Measurements from ENCODE around the gene CDC14A. TPM values are rescaled to one million over a fixed set of nuclear protein-coding genes. Genes with fewer than 3 reads are reported as not detected.
A peak's percentile ranks its signal among the peaks of the same experiment; 100 is the strongest.
"Not testable (repeated sequence)": the region's sequence is repeated elsewhere in the genome, so short reads cannot be mapped to it uniquely, and the experiment has no call there.

The CDC14A gene
- polyA plus RNA-seq, 6 donors from 2014 or later = 6.1 to 17.1 (median 14.4) TPM

DNA sequence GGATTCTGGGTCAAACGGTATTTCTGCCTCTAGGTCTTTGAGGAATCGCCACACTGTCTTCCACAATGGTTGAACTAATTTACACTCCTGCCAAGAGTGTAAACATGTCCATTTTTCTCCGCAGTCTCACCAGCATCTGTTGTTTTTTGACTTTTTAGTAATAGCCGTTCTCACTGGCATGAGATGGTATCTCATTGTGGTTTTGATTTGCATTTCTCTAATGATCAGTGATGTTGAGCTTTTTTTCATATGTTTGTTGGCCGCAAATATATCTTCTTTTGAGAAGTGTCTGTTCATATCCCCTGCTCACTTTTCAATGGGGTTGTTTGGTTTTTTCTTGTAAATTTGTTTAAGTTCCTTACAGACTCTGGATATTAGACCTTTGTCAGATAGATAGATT, 53.6 kb downstream of the CDC14A start:
- H3K27ac Mint-ChIP-seq = peak overlapping the region in 1 of 6 donors; percentile 10
- ATAC-seq (ENCODE audit: low read depth in 2 of 2); H3K27me3 Mint-ChIP-seq; H3K4me3 Mint-ChIP-seq; H3K9me3 Mint-ChIP-seq; DNase-seq; H3K36me3 Mint-ChIP-seq: not testable (repeated sequence)
- peaks cover 18 to 31% (median 22%) of the 10 kb centered on the region in 3 donors for H3K4me1 Mint-ChIP-seq

DNA sequence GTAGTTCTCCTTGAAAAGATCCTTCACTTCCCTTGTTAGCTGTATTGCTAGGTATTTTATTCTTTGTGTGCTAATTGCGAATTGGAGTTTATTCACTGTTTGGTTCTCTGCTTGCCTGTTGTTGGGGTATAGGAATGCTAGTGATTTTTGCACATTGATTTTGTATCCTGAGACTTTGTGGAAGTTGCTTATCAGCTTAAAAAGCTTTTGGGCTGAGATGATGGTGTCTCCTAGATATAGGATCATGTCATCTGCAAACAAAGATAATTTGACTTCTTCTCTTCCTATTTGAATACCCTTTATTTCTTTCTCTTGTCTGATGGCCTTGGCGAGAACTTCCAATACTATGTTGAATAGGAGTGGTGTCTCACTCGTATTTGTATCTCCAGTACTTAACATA, 55.1 kb downstream of the CDC14A start:
- Mint-ChIP-seq H3K36me3 (peaks cover 8 to 12% of the 10 kb centered on the region in 2 donors), H3K4me1 (peaks cover 29 to 38% (median 31%) of the 10 kb centered on the region in 3 donors)
- H3K27ac Mint-ChIP-seq; DNase-seq; H3K9me3 Mint-ChIP-seq; H3K27me3 Mint-ChIP-seq; ATAC-seq (ENCODE audit: low read depth in 2 of 2); H3K4me3 Mint-ChIP-seq: not testable (repeated sequence)

DNA sequence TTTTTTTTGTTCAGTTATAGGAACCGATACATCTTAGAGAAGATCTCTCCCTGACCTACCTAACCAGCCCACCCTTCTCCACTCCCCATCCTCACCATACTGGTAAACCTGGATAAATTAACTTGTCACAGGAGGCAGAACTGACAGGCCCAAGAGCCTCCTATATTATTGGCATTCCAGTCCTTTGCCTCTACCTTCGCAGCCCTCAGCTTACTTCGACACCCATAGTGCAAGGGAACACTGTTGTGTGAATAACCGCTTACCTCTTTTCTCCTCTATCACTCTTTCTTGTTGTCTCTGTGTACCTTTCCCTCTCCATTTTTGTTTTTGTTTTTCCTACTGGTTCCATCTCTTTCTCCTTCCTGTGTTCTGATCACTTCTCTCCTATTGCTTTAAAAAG, 58.7 kb downstream of the CDC14A start:
- Mint-ChIP-seq H3K9me3 (peaks cover 0 to 2% (median 0%) of the 10 kb centered on the region in 7 donors), H3K27me3 (no peaks in the 10 kb centered on the region), H3K27ac (peak overlapping the region in 3 of 6 donors; percentile 5 to 40 (median 24)), H3K4me1 (peaks cover 17 to 25% (median 18%) of the 10 kb centered on the region in 3 donors), H3K36me3 (peaks cover 2 to 12% of the 10 kb centered on the region in 2 donors), H3K4me3 (peak overlapping the region in 1 of 8 donors; percentile 11)
- DNase-seq (no peak), ATAC-seq (ENCODE audit: low read depth in 2 of 2) (no peak)

DNA sequence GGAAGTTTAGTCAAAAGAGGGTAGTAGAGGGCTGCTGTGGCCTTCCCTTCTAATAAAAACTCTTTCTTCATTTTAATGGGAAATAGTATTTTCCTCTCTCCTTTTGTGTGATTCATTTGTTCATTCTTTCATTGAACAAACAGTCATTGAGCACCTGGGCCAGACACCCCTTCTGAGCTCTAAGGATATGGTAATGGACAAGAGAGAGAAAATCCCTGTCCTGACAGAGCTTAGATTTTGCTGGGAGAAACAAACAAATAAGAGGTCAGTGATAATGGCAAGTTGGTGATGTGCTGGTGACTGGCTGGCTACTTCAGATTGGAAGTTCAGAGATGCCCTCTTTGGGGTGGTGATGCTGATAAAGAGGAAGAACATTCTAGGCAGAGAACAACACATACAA, 59.3 kb downstream of the CDC14A start:
- peaks cover 14 to 21% (median 17%) of the 10 kb centered on the region in 3 donors for H3K4me1 Mint-ChIP-seq

DNA sequence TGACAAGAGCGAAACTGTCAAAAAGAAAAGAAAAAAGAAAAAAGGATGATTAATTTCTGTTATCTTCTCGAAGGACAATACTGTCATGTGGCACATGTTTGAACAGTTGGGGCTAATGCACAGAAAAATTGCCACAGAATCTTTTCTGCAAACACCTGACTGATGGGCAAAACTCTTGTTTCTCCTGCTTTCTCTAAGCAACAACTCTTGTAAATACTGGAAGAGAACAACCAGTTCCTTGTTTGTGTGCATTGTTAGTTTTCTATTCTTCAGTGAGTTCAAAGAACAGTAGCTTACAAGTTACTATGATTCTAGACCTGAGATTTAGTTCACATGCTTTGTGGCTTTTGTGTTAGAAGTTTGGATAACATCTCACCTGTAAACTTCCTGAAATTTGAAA, 60.7 kb downstream of the CDC14A start:
- Mint-ChIP-seq H3K9me3 (peaks cover 0 to 3% (median 0%) of the 10 kb centered on the region in 7 donors), H3K27ac (no peak overlapping the region), H3K27me3 (no peaks in the 10 kb centered on the region), H3K36me3 (peaks cover 12 to 13% of the 10 kb centered on the region in 2 donors), H3K4me1 (peaks cover 17 to 21% (median 17%) of the 10 kb centered on the region in 3 donors), H3K4me3 (no peak overlapping the region)
- no peak for ATAC-seq (ENCODE audit: low read depth in 2 of 2)
- DNase-seq = no peak

More for the DNA sequence above, 59.3 kb downstream of the CDC14A start:
- ATAC-seq (ENCODE audit: low read depth in 2 of 2) = no peak
- Mint-ChIP-seq H3K36me3 (peaks cover 7 to 12% of the 10 kb centered on the region in 2 donors), H3K27ac (peak overlapping the region in 3 of 6 donors; percentile 24 to 75 (median 40)), H3K9me3 (peaks cover 0 to 2% (median 0%) of the 10 kb centered on the region in 7 donors), H3K27me3 (no peaks in the 10 kb centered on the region), H3K4me3 (no peak overlapping the region)
- no peak for DNase-seq

DNA sequence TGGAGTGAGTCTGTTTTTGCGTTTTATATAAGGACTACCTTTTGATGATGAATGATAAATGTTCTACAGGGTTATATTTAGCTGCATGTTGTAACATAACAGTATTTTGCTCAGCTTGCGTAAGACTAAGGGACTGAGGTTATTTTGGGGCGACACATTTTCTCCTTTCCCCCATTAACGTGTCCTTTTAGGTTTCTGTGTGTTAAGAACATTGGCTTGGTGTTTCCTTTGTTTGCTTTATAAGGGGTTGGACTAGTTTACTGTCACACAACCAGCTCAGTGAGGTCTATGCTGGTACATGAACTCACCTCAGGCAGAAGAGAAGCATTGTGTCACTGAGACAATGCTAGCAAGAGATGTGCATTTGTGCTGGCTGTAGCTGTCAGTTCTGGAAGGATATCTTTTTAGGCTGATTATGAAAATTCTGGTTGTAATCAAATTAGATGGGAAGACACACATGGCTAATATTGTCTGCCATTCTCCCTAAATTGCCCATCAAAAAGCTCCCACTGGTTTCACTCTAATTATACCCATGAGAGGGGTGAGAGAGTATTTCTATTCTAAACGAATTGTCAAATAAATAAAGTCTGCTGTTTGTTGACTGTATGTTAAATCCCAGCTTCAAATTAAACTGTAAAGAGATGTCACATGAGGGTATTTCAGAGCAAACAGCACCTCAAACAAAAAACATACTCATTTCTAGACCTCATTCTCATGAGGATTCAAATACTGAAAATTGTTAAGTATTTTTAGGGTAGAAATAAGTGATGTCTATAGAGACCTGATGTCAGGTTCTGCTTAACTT, 62.6 kb downstream of the CDC14A start:
- DNase-seq (no peak), ATAC-seq (ENCODE audit: low read depth in 2 of 2) (no peak)
- Mint-ChIP-seq H3K27me3 (no peaks in the 10 kb centered on the region), H3K4me3 (no peak overlapping the region), H3K4me1 (peaks cover 17 to 26% (median 19%) of the 10 kb centered on the region in 3 donors), H3K36me3 (peaks cover 4 to 17% of the 10 kb centered on the region in 2 donors), H3K27ac (peak overlapping the region in 2 of 6 donors; percentile 14 to 53), H3K9me3 (peaks cover 0 to 2% (median 0%) of the 10 kb centered on the region in 7 donors)

DNA sequence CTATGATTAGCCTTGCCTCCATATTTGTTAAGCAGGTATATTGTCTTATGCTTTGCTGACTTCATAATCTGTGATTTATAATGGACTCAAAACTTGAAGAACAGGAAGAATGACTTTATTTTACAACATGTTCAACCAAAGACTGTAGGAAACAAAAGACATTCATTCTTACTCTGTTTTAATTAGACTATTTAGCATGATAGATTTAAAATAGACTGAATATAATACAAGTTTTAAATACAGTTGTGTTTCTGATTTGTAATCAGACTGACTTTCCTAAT, 63.1 kb downstream of the CDC14A start:
- peaks cover 4 to 17% of the 10 kb centered on the region in 2 donors for H3K36me3 Mint-ChIP-seq
- no peak for ATAC-seq (ENCODE audit: low read depth in 2 of 2)
- H3K4me3 Mint-ChIP-seq = no peak overlapping the region
- peaks cover 17 to 26% (median 19%) of the 10 kb centered on the region in 3 donors for H3K4me1 Mint-ChIP-seq
- no peak overlapping the region for H3K27ac Mint-ChIP-seq
- no peaks in the 10 kb centered on the region for H3K27me3 Mint-ChIP-seq
- DNase-seq = no peak
- peaks cover 0 to 2% (median 0%) of the 10 kb centered on the region in 7 donors for H3K9me3 Mint-ChIP-seq

DNA sequence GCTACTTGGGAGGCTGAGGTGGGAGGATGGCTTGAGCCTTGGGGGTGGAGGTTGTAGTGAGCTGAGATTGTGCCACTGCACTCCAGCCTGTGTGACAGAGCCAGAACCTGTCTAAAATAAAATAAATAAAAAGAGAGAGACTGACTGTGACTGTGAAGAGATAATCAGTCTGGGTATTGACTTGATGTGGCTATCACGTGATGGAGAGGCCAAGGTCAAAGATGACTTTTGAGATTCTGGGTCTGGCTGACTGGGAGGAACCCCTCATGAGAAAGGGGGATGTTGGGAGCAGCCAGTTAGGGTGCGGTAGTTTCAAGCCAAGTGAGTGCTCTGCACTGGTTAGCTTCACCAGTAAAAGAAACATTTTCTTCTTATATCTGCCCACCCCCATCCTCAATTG, 66.8 kb downstream of the CDC14A start:
- peaks cover 13 to 24% (median 20%) of the 10 kb centered on the region in 3 donors for H3K4me1 Mint-ChIP-seq
- DNase-seq (no peak), ATAC-seq (ENCODE audit: low read depth in 2 of 2) (no peak)
- H3K9me3 Mint-ChIP-seq = peaks cover 0 to 2% (median 0%) of the 10 kb centered on the region in 7 donors
- no peaks in the 10 kb centered on the region for H3K27me3 Mint-ChIP-seq
- H3K4me3 Mint-ChIP-seq = no peak overlapping the region
- H3K36me3 Mint-ChIP-seq = peaks cover 3 to 17% of the 10 kb centered on the region in 2 donors
- peak overlapping the region in 2 of 6 donors; percentile 20 to 59 for H3K27ac Mint-ChIP-seq

DNA sequence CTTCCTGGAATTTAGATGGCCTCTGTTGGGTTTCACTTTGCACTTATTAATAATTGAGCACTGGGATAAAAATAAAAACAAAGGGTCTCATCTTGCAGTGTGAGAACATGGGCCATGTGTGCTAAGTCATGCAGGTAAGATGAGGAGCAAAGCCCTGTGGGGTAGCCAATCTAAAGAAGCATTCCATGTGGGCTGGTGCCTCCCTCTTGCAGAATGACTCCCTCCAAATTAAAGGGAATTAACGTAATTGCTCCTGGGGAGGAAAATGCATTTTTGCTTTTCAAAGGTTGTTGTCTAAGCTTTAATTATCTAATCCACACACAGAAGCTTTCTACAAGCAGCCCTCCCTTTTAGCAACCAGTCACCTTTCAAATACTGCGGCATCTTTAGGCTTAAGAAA, 69.8 kb downstream of the CDC14A start:
- no peaks in the 10 kb centered on the region for H3K27me3 Mint-ChIP-seq
- peaks cover 14 to 25% (median 25%) of the 10 kb centered on the region in 3 donors for H3K4me1 Mint-ChIP-seq
- peaks cover 8 to 9% of the 10 kb centered on the region in 2 donors for H3K36me3 Mint-ChIP-seq
- H3K9me3 Mint-ChIP-seq = peaks cover 0 to 2% (median 0%) of the 10 kb centered on the region in 7 donors
- no peak overlapping the region for H3K4me3 Mint-ChIP-seq
- H3K27ac Mint-ChIP-seq = no peak overlapping the region
- ATAC-seq (ENCODE audit: low read depth in 2 of 2) (no peak), DNase-seq (no peak)

DNA sequence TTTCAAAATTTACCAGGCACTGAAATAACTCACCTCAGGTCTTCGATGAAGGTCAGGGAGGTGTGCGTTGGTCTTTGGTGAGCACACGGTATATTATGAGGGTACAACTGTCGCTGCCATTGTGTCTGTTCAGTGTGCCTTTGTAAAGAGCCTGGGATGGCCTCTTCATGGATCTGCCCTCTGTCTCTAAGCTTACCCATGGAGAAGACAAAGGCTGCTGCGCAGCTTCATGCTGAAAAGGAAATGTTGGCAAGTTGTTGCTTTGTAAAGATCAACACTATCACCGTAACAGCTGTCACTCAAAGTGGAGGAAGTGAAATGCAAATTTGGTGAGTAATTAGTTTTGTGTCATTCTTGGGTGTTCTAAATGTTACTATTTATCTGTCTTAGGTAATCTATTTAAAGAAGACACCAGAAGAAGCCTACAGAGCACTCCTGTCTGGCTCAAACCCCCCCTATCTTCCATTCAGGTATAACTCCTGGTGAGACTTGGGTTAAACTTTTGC, 71.6 kb downstream of the CDC14A start:
- Mint-ChIP-seq H3K4me1 (peaks cover 13 to 24% (median 14%) of the 10 kb centered on the region in 3 donors), H3K9me3 (no peaks in the 10 kb centered on the region), H3K27ac (peak overlapping the region in 5 of 6 donors; percentile 7 to 75 (median 34)), H3K27me3 (no peaks in the 10 kb centered on the region), H3K4me3 (no peak overlapping the region), H3K36me3 (peaks cover 0 to 9% of the 10 kb centered on the region in 2 donors)
- DNase-seq (no peak), ATAC-seq (ENCODE audit: low read depth in 2 of 2) (peak; percentile 44 to 51)

DNA sequence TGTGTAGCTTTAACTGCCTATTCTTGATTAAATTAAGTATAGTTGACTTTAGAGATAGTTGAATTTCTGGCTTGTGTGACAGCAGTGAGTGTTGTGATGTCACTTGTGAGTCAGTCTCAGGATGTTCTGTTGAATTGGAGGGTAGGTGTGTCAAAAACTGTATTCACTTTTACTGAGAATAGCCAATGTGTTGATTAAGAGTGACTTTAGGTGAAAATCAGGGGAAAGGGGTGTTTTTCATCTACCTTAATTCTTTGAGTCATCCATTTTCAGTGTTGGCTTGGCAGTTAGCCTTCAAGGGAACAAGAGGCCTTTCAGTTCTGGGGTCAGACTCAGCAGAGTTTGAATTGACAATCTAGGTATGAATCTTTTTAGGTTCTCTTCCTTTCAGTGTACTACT, 75.9 kb downstream of the CDC14A start:
- DNase-seq (no peak), ATAC-seq (ENCODE audit: low read depth in 2 of 2) (no peak)
- H3K9me3 Mint-ChIP-seq = no peaks in the 10 kb centered on the region
- H3K27me3 Mint-ChIP-seq = no peaks in the 10 kb centered on the region
- H3K4me1 Mint-ChIP-seq = peaks cover 7 to 15% (median 9%) of the 10 kb centered on the region in 3 donors
- H3K36me3 Mint-ChIP-seq = peaks cover 0 to 9% of the 10 kb centered on the region in 2 donors
- H3K4me3 Mint-ChIP-seq = no peak overlapping the region
- H3K27ac Mint-ChIP-seq = no peak overlapping the region

DNA sequence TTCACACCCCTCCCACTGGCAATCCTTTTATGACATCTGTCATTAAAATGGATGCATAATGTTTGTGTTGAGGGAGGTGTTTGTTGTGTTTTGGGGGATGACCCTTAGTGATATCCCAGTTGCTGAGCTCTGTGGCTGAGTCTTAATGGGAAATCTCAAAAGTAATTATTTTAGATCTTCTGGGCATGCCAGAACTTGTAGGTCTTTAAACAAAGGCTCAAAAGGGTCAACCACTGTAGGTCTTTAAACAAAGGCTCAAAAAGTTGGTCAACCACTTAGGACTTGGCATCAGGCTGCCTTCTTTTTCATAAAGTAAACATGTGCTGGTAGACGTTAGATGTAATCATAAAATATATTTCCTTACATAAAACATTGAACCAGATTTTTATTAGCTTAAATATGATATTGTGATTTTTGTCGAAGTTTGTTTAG, 78.0 kb downstream of the CDC14A start:
- no peaks in the 10 kb centered on the region for H3K9me3 Mint-ChIP-seq
- DNase-seq (no peak), ATAC-seq (ENCODE audit: low read depth in 2 of 2) (no peak)
- no peak overlapping the region for H3K27ac Mint-ChIP-seq
- H3K27me3 Mint-ChIP-seq = no peaks in the 10 kb centered on the region
- H3K4me3 Mint-ChIP-seq = no peak overlapping the region
- peaks cover 0 to 7% (median 0%) of the 10 kb centered on the region in 3 donors for H3K4me1 Mint-ChIP-seq
- peaks cover 0 to 7% of the 10 kb centered on the region in 2 donors for H3K36me3 Mint-ChIP-seq

DNA sequence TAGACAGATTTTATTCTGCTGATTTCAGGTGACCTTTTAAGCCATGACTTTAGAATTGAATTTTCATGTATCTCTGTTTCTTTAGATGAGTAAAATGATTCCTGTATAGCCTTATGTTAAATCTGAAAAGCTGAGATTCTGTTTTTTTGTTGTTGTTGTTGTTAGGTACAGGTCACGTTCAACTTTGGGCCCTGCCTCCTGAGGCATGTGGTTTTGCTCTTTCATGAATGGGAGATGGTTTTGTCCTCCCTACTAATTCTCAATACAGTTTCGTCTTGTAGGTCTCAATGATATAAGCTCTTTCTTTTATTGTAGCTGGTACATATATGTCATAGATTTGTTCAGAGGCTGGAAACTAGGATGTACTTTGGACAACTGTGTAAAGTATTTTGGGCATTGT, 79.6 kb downstream of the CDC14A start:
- H3K27ac Mint-ChIP-seq = peak overlapping the region in 1 of 6 donors; percentile 42
- ATAC-seq (ENCODE audit: low read depth in 2 of 2) = no peak
- no peak for DNase-seq
- peaks cover 0 to 7% (median 0%) of the 10 kb centered on the region in 3 donors for H3K4me1 Mint-ChIP-seq
- H3K4me3 Mint-ChIP-seq = no peak overlapping the region
- H3K9me3 Mint-ChIP-seq = no peaks in the 10 kb centered on the region
- no peaks in the 10 kb centered on the region for H3K27me3 Mint-ChIP-seq
- H3K36me3 Mint-ChIP-seq = peaks cover 0 to 8% of the 10 kb centered on the region in 2 donors

DNA sequence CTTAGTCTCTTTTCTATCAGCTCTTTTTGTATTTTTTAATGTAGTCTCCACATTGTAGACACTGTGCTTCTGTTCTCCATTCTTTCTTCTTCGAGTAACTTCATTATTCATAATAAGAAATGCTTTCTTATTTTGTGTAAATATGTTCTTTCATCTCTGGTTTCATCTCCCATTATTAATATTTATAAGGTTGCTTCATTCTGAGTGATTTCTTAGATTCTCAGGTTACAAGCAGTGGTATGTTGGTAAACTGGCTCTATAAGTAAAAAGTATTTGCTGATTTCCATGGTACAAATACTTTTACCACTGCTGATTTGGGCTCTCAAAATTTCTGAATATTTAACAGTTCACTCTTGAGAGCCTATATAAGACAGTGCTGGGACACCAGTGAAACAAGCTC, 81.3 kb downstream of the CDC14A start:
- H3K27me3 Mint-ChIP-seq = no peaks in the 10 kb centered on the region
- H3K9me3 Mint-ChIP-seq = no peaks in the 10 kb centered on the region
- peaks cover 0 to 8% of the 10 kb centered on the region in 2 donors for H3K36me3 Mint-ChIP-seq
- ATAC-seq (ENCODE audit: low read depth in 2 of 2) (no peak), DNase-seq (no peak)
- H3K27ac Mint-ChIP-seq = no peak overlapping the region
- H3K4me3 Mint-ChIP-seq = no peak overlapping the region
- peaks cover 0 to 7% (median 0%) of the 10 kb centered on the region in 3 donors for H3K4me1 Mint-ChIP-seq
